Upper lobe of right lung (tissue), 1 donor: ENCODE measurements around the gene ITGBL1. TPM values are rescaled to one million over a fixed set of nuclear protein-coding genes. Genes with fewer than 3 reads are reported as not detected.

ENCODE experiments used
- ATAC-seq: fragments of 200-7000 bp; cut with Tn5 transposase; one replicate; pipeline ENCODE4 v1.9.1; 2020; ENCODE audit warnings: mild to moderate bottlenecking, moderate library complexity
- DNase-seq: peaks from one replicate; pipeline ENCODE4 v3.0.0-alpha.2; 2020
- H3K27ac ChIP-seq: fragments of 200-600 bp; one replicate; pipeline ENCODE4 v1.8.0; 2022
- H3K27me3 ChIP-seq: fragments of 200-600 bp; one replicate; pipeline ENCODE4 v1.8.0; 2022; ENCODE audit warnings: mild to moderate bottlenecking
- H3K36me3 ChIP-seq: fragments of 200-600 bp; one replicate; pipeline ENCODE4 v1.8.0; 2022
- H3K4me1 ChIP-seq: fragments of 200-600 bp; one replicate; pipeline ENCODE4 v1.8.0; 2022
- H3K4me3 ChIP-seq: fragments of 200-600 bp; one replicate; pipeline ENCODE4 v1.8.0; 2022; ENCODE audit warnings: mild to moderate bottlenecking
- H3K9me3 ChIP-seq: fragments of 200-600 bp; one replicate; pipeline ENCODE4 v1.8.0; 2022
- CTCF ChIP-seq: fragments of 200-600 bp; IDR thresholded peaks from one replicate; pipeline ENCODE4 v1.8.0; 2022; ENCODE audit warnings: antibody characterized with exemption
- intact Hi-C: fragments of 100-400 bp; cut with DNase I; formaldehyde crosslinking; loops from one replicate; pipeline ENCODE4 v1.11.0; 2022
- total RNA-seq: library from RNA; stranded (reverse); fragmentation: NEBNext Ultra II Directional; extraction: Animal tissue kit (Norgen Biotek cat#: 25700); gene quantifications from one replicate; pipeline ENCODE4 v1.2.1, GENCODE V29; 2021
- donor health status: DM: no; HTN: yes; CAD: no; lungs with severe emphysema.

ITGBL1 gene
- total RNA-seq, 1 donor from 2014 or later, result 43.6 TPM

DNA sequence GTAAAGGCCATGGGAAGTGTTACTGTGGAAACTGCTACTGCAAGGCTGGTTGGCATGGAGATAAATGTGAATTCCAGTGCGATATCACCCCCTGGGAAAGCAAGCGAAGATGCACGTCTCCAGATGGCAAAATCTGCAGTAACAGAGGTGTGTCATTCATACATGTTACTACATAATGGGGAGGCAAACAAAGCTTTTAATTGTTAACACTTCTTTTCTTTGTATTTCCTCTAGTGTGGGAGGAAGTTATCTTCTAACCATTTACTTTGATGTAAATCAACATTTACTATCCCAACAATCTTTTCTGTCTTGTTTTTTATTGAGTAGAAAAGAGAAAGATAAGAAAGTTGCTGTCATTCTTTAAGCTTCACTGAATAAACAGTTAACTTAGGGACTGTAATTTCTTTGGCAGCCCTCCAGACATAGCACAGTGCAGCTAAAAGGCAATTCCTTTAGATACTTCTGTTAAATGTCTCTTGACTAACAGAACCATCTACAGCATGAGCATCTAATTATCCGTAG lies 126.9 kb downstream of the ITGBL1 start:
- TF ChIP-seq CTCF, result no peak
- Histone ChIP-seq H3K27ac (no peak overlapping the region), H3K4me1 (no peaks in the 10 kb centered on the region), H3K4me3 (no peak overlapping the region), H3K9me3 (no peaks in the 10 kb centered on the region), H3K27me3 (no peaks in the 10 kb centered on the region), H3K36me3 (no peaks in the 10 kb centered on the region)
- intact Hi-C loops, result no loop called here
- ATAC-seq, result no peak
- no peak for DNase-seq

DNA sequence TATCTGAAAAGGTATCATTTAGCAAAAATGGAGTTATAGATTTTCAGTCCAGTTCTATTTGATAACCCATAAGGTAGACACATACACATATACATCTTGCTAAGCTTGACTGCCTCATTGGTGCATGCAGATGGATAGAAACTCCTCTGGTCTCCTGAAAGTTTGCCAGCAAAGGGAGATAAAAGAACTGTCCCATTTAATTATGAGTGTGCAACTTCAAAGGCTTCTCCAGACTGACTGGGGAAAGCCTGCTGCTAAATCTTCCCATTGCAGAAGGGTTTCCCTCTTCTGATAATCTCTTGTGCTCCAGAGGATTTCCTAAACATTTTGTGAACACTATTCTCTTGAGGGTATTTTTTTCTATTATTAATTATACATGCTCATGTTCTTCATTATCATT lies 131.9 kb downstream of the ITGBL1 start:
- H3K36me3 ChIP-seq, result no peaks in the 10 kb centered on the region
- ATAC-seq (no peak), DNase-seq (no peak)
- H3K27me3 ChIP-seq, result no peaks in the 10 kb centered on the region
- intact Hi-C loops, result no loop called here
- H3K9me3 ChIP-seq, result no peaks in the 10 kb centered on the region
- H3K4me1 ChIP-seq, result no peaks in the 10 kb centered on the region
- H3K27ac ChIP-seq, result no peak overlapping the region
- no peak for TF ChIP-seq CTCF
- no peak overlapping the region for H3K4me3 ChIP-seq

- Histone ChIP-seq H3K4me3 (no peak overlapping the region), H3K27me3 (no peaks in the 10 kb centered on the region), H3K9me3 (no peaks in the 10 kb centered on the region), H3K36me3 (no peaks in the 10 kb centered on the region), H3K4me1 (no peaks in the 10 kb centered on the region), H3K27ac (no peak overlapping the region)
- intact Hi-C loops, result no loop called here
- TF ChIP-seq CTCF, result no peak
- DNase-seq, result no peak
- no peak for ATAC-seq
These were observed 138.0 kb downstream of the ITGBL1 start for GRCh38 chr13:101590479-101590878.

GRCh38 chr13:101594936-101595335 lies 142.5 kb downstream of the ITGBL1 start:
- no peaks in the 10 kb centered on the region for H3K4me1 ChIP-seq
- H3K4me3 ChIP-seq, result no peak overlapping the region
- DNase-seq (no peak), ATAC-seq (no peak)
- H3K27me3 ChIP-seq, result no peaks in the 10 kb centered on the region
- H3K27ac ChIP-seq, result no peak overlapping the region
- intact Hi-C loops, result no loop called here
- no peaks in the 10 kb centered on the region for H3K36me3 ChIP-seq
- no peak for TF ChIP-seq CTCF
- no peaks in the 10 kb centered on the region for H3K9me3 ChIP-seq

GRCh38 chr13:101596803-101597202 lies 144.3 kb downstream of the ITGBL1 start:
- ATAC-seq (no peak), DNase-seq (no peak)
- Histone ChIP-seq H3K4me1 (no peaks in the 10 kb centered on the region), H3K27ac (no peak overlapping the region), H3K9me3 (no peaks in the 10 kb centered on the region), H3K36me3 (no peaks in the 10 kb centered on the region), H3K4me3 (no peak overlapping the region), H3K27me3 (no peaks in the 10 kb centered on the region)
- intact Hi-C loops, result no loop called here
- no peak for TF ChIP-seq CTCF
